Jurkat, Clone E6-1 (cell line): ENCODE results near the gene TSPO.

Source experiments
- DNase-seq: peaks from one replicate; pipeline ENCODE4 v3.0.0-alpha.2; 2011; ENCODE audit warnings: low read depth, low spot score
- H3K4me3 ChIP-seq: 2 replicates; pipeline ENCODE4 v1.5.1; 2011; ENCODE audit warnings: mild to moderate bottlenecking, low read length, control low read depth, moderate library complexity

The TSPO gene

DNA sequence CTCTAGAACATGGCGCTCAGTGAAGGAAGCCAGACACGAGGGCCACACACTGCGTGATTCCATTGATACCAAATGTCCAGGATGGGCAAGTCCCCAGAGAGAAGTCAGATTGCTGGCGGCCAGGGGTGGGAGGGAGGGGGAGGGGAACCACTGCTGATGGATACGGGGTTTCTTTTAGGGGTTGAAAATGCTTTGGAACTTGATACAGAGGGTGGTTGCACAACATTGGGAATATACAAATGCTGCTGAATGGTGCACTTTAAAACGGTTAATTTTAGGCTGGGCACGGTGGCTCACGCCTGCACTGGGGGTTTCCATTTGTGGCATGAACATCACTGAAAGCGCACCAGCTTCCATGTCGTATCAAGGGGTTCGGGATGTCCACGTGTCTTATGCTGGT lies 5.1 kb downstream of the TSPO start:
- DNase-seq, result no peak
- no peak overlapping the region for H3K4me3 ChIP-seq

DNA sequence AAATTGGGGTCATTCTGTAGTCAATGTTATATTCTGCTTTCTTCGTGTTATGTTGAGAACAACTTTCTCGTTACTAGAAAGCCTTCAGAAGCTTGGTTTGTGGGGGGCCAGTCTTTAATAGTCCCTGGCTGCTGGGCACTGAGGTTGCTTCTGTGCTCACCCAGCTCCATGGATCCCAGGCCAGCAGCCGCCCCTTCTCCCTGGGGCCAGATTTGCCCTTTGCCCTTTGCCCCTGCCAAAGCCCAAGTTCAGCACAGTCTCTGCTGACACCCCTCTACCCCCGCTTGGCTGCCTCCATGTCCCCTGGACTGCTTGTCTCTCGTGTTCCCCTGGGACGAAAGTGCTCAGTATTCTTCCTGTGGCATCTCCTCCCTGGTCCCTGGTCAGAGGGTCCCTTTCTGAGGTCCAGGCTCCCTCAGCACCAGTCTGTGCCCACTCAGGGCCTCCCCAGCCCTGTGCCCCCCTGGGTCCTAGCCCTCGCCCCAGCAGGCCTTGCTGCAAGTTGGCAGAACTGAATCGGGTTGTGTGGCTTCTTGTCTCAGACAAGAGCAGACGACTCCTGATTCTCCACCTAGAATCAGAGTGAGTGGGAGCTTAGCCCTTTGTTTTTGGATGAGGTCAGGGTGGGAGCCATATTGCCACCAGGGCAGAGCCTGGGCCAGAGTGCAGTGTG lies 6.7 kb downstream of the TSPO start:
- DNase-seq, result no peak

DNA sequence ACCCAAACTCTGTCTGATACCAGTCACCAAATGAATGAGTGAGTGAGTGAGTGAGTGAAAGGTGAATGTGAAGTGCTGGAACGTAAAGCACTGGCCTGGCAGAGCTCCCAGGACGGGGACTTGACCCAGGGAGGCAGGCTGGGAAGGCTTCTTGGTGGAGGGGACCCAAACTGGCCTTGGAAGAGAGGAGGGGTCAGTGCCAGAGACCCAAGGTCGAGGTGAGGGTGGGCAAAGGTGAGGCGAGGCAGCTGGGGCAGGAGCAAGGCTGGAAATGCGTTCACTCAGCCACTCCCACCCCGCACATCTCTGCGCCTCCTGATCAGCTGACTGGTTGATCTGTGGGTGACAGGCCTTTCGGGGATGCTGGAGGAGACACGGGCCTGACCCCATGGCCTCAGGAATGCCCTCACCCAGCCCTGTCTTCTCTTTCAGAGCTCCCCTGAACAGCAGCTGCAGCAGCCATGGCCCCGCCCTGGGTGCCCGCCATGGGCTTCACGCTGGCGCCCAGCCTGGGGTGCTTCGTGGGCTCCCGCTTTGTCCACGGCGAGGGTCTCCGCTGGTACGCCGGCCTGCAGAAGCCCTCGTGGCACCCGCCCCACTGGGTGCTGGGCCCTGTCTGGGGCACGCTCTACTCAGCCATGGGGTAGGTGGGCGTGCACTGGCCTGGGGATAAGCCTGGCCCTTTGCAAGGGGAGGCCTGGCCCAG lies 7.6 kb downstream of the TSPO start:
- H3K4me3 ChIP-seq, result no peak overlapping the region
- no peak for DNase-seq

More for the DNA sequence above, 6.7 kb downstream of the TSPO start:
- no peak overlapping the region for H3K4me3 ChIP-seq

DNA sequence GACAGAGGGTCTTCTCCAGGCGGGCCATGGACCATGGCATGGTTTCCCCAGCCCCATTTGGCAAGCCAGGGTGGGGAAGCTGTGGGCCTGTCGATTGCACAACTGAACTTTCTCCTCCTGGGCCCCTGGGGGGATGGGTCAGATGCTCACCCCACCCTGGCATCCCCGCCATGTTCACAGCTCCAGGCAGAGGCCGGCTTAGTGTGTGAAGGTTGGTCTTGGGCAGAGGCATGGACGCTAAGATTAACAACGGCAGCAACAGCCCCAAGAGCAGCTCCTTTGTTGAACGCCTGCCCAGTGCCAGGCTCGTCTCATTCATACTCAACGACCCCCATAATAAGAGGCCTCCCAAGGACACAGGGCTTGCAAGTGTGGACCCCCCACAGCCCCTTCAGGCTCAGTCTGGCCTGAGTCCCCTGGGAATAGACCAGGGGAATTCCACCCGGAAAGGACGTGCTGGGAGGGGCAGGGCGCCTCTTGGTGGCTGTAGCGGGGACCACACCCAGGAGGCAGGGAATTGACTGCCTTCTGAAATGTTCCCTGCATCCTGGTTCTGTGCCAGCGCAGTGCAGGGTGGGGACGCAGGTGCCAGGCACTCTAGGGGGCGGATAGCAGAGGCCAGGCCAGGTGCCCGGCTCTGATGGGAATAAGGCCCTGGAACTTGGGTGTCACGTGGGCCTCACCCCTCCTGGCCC lies 8.3 kb downstream of the TSPO start:
- H3K4me3 ChIP-seq, result no peak overlapping the region
- no peak for DNase-seq

DNA sequence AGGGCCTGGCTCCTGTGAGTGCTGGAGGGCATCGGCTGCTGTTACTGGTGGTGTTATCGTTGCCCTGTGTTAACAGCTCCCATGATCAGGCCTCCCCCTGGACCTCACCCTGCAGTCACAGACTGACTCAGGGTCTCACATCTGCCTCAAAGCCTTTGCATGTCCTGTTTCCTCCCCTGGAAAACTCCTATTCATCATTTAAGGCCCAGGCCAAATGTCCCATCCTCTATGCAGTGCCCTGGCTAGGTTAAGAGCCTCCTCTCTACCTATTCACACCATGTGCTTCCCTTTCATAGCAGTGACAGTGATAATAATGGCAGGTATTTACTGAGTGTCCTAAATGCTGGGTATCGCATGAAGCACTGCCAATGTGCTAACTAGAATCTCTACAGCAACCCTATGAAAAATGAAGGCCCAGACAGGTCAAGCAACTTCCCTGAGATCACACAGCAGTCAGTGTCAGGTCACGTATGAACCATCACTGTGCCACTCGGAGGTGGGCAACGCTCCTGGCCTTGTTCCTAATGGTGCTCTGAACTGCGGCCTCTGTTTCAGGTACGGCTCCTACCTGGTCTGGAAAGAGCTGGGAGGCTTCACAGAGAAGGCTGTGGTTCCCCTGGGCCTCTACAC lies 9.3 kb downstream of the TSPO start:
- no peak overlapping the region for H3K4me3 ChIP-seq
- no peak for DNase-seq

DNA sequence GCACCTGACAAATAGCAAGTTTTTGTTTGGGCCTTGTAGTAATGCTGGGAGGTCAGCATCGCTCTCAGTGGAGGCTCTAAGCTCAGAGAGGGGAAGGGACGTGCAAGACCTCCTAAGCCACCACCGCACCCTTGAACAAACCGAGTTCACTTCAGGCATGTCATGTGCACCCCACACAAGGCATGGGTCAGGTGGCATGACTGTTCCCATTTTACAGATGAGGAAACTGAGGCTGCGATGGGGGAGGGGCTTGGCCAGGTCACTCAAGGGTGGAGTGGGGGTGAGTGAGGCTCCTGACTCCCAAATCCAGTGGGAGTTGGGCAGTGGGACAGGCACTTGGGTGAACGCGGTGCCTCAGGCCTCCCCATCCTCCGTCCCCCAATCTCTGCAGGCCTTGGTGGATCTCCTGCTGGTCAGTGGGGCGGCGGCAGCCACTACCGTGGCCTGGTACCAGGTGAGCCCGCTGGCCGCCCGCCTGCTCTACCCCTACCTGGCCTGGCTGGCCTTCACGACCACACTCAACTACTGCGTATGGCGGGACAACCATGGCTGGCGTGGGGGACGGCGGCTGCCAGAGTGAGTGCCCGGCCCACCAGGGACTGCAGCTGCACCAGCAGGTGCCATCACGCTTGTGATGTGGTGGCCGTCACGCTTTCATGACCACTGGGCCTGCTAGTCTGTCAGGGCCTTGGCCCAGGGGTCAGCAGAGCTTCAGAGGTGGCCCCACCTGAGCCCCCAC lies 11.2 kb downstream of the TSPO start:
- no peak for DNase-seq
- no peak overlapping the region for H3K4me3 ChIP-seq

DNA sequence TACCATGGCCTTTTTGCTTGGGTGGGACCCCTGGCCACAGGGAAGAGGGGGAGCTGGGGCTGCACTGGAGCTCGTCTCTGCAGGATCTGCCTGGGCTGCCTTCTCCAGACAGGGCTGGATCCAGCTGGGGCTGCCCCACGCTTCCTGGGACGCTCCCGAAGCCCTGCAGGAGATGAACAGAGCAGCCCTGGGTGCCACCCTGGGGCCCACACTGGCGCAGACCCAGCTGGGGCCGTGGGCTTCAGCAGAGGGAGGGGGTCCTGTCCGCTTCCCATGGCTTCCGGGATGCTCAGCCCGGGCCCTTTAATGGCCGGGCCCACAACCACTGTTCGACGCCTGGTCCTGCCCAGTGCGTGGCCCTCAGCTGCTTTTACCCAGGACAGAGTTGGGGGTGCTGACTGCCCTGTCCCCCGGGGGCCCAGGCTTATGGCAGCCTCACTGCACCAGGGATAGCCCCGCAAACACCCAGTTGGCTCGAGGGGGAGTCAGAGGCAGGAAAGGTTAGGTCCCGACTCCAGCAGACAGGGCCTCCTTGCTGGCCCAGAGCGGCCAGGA lies 12.0 kb downstream of the TSPO start:
- no peak for DNase-seq
- H3K4me3 ChIP-seq, result no peak overlapping the region

DNA sequence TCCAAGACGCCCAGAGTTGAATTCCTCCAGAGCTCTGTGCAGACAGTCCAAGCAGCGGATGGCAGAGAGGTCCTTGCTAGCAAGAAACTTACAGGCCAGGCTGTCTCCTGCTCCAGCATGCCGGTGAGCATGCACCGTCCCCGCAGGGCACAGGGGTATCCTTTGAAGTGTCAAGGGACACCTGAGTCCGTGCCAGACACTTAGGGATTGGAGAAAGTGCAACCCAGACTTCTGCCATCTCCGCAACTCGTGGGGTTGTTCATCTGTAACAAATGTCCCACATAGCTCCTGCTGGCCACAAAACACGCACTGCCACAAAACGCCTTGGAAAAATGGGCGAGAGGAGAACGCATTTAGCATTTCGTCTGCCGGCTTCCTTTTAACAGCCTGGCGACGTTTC lies 13.3 kb downstream of the TSPO start:
- DNase-seq, result no peak
- no peak overlapping the region for H3K4me3 ChIP-seq

DNA sequence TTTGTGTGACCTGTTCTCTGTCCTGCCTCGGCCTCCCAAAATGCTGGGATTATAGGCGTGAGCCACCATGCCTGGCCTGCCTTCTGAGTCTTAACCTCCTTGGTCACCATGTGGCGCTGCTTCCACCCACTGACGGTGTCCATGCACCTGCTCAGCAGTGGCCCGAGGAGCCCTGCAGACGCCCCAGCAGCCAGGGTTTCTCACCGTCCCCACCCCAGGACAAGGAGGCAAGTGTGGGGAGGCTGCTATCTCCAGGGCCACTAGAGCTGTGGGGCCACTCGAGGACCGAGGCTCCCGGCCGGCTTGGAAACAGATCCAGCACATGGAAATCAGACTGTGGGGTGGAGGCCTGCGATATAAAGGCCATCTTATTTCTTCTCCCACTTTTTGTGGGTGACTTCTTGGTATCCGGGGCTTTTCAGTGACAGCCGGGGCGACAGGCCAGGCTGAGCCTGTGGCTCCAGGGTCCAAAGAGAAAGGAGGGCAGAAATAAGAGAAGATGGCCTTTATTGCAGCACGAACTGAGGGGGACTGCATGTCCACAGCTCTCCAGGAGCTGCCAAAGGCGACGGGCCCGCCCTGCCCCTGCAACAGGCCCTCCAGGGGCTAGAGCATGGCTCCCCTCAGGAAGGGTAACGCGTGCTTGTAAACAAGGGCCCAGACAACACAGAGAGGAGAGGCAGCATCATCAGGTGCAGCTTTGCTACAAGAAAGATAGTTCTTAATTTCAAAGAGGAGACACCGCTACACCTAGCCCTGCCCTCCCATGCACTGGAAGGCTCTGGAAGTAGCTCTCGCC lies 15.0 kb downstream of the TSPO start:
- no peak overlapping the region for H3K4me3 ChIP-seq
- no peak for DNase-seq

DNA sequence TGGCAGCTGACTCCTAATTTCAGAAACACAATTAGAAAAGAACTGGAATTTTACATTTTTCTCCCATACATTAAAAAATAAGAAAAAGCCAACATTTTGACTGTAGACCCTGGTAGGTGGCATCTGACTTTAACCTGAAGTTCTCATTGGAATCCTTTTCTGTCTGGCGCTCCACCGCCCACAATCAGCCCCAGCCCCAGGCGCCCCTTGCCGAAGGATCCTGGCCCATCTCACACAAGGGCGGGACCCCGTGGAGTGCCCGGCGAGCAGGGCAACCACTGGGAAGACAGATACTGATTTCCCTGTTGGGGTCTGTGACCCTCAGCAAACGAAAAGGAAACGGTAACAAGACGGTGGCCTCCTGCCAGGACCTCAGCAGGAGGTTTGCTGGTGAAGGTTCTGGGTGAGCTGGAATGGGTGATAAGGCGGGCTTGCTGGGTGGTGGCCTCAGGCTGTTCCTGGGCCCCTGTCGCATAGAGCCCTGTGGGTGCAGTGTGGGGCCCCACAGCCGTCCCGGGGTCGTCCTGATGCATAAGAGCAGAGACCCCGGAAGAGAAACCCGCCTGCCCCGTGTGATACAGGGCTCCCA lies 15.7 kb downstream of the TSPO start:
- H3K4me3 ChIP-seq, result no peak overlapping the region
- no peak for DNase-seq

DNA sequence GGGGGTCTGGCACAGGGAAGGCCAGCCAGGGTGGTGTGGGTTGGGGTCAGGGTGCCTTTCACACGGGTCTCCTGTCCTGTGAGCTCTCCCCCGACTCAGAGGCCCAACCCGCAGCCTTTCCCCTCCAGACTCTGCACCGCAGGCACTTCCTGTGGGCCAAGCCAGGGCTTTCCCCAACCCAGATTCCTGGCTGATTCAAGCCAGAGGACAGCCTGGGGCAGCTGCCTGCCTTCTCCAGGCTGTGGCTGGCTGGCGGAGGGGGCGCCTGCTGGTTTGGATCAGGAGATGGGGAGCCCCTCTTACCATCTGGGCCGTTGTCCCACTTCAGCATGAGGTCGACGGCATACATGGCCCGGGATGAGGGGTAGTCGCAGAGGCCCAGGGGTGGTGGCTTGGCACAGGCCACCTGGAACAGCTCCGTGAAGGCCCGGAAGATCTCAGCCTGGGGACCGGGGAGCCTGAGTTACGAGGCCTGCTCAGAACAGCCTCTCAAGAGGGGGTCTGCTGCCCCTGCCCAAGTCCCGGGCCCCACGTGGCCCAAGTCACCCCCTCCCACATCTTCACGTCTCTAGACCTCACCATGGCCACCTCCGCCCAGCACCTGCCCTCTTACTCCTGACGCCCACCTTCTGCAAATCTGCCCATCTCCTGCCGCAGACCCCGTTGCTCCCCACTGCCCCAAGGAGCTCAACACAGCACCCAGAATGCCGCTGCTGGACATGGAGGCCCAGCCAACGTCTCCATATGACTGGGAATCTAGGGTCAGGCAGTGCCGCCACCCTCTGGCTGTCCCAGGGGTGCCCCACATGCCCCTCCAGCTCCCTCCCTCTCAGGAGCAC lies 17.3 kb downstream of the TSPO start:
- DNase-seq, result no peak
- H3K4me3 ChIP-seq, result no peak overlapping the region

DNA sequence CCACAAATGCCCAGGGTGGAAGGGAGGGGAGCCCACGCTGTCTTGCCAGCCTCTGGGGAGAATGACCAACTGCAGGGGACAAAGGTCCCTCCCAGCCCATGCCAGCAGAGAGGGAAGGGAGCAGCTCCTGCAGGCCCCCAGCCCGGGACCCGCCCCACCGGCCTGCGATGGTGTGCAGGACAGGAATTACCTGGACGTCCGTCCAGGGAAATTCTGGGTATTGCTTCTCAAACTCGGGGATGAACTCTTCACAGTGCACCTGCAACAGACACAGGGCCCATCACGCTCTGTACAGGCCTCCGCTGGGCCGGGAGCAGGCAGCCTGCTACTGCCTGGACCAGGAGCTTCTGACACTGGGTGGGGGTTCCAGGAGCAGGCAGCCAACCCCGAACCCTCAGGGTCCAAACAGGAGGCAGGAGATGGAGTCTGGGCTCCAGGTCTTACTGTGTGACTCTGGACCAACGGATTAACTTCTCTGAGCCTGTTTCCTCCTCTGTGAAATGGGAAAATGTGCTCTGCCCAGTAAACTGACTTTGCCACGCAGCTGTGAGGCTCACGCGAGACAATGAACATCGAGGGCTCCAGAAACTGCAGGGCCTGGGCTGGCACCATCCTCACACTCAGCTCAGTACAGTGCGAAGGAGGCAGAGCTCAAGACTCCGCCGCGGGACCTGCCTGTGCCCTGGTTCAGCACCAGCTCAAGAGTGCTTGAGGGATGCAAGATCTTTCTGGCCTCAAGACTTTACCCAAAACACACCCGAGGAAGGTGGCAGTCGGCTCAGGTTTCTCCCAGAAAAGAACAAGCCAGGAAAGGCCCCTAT lies 18.2 kb downstream of the TSPO start:
- DNase-seq, result no peak

DNA sequence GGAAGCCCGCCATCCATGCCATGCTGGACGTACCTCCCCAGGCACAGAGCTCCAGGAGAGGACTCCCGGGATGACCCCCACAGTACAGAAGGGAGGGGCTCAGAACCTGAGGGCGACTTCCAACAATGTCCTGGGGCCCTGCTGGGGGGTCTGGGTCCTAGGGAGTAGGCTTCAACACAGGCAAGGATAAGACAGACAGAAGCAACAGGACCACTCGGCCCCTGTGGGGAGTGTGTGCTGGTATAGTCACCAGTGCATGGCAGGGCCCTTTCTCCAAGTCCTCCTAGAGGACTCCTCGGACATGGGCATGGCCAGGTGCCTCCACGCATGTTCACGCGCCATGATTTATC lies 18.7 kb downstream of the TSPO start:
- no peak overlapping the region for H3K4me3 ChIP-seq
- DNase-seq, result no peak

More for the DNA sequence above, 18.2 kb downstream of the TSPO start:
- no peak overlapping the region for H3K4me3 ChIP-seq

DNA sequence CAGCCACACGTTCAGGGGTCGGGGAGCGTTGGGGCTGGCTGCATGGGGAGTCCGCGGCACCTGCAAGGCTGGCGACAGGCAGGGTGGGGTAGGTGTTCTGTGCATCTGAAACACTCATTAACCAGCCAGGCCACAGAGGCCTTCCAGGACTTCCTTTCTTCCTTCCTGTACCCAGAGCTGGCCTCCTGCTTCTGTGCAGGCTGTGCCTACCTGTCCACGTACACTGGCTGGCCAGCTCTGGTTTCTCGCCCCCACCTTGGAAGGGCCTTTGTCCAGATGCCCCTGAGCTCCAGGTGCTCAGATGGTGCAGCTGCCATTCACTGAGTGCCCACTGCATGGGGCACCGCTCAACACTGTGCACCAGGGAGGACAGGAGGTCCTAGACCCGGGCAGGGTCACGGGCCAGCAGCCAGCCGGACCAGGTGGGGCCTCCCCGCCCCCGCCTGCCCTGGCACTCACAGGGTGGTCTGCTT lies 19.7 kb downstream of the TSPO start:
- H3K4me3 ChIP-seq, result no peak overlapping the region
- no peak for DNase-seq

DNA sequence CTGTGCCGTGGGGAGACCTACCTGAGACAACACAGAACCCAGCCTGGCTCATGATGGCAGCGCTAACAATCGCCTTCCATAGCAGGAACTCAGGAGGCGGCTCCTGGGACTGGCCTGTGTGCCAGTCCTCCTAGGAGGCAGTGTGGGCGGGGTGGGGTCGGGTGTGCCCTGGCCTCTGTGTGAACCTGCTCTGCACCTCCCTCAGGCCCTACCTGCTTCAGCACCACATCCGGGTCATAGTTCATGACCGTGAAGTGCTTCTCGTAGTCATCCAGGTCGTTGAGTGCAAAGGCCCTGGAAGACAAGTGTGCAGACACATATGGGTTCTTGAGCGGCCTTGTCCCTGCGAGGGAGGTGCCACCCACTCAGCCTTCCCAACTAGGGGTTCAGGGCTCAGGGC lies 20.2 kb downstream of the TSPO start:
- no peak for DNase-seq
- no peak overlapping the region for H3K4me3 ChIP-seq

DNA sequence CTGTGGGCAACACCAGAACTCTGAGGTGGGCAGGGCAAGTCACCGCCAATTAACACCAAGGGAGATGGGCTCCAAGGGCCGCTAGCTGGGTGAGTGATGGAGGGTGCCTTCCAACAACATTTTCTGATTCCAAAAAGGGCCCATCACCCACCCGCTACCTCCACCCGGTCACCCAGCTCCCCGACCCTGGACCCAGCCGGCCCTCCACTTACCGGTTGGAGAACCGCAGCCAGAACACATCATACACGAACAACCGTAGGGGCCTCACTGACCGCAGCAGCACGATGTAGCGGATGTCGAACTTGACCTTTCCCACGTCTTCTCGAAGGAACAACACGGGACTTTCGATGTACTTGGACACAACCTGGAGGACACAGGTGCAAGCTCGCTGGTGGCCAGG lies 20.8 kb downstream of the TSPO start:
- H3K4me3 ChIP-seq, result no peak overlapping the region
- no peak for DNase-seq
